Smooth muscle cell (in vitro differentiated cells): ENCODE measurements around the gene RFPL4AL1. TPM values are rescaled to one million over a fixed set of nuclear protein-coding genes. Genes with fewer than 3 reads are reported as not detected.

Experiments used
- DNase-seq: peaks from one replicate; lab custom pipeline; 2025; ENCODE audit not compliant: unreplicated experiment; lab: John Stamatoyannopoulos, UW
- H2AFZ ChIP-seq: fragments of 200-600 bp; sonication (generic); 2 replicates; pipeline ENCODE4 v1.6.0; 2016; ENCODE audit warnings: antibody characterized with exemption, low read depth, mild to moderate bottlenecking
- H3F3A ChIP-seq: fragments of 200-600 bp; sonication (generic); 2 replicates; pipeline ENCODE4 v1.6.0; 2017; ENCODE audit warnings: antibody characterized with exemption, low read depth
- H3K27ac ChIP-seq: fragments of 200-600 bp; sonication (generic); 2 replicates; pipeline ENCODE4 v1.5.1; 2016; ENCODE audit warnings: low read depth, mild to moderate bottlenecking
- H3K27me3 ChIP-seq: fragments of 200-600 bp; sonication (generic); 2 replicates; pipeline ENCODE4 v1.6.1; 2016; ENCODE audit warnings: low read depth, mild to moderate bottlenecking
- H3K36me3 ChIP-seq: fragments of 200-600 bp; sonication (generic); 2 replicates; pipeline ENCODE4 v1.5.1; 2016; ENCODE audit warnings: low read depth
- H3K4me1 ChIP-seq: fragments of 200-600 bp; sonication (generic); 2 replicates; pipeline ENCODE4 v1.5.1; 2016; ENCODE audit warnings: low read depth
- H3K4me2 ChIP-seq: fragments of 200-600 bp; sonication (generic); 2 replicates; pipeline ENCODE4 v1.6.0; 2016; ENCODE audit warnings: mild to moderate bottlenecking
- H3K4me3 ChIP-seq: fragments of 200-600 bp; sonication (generic); 2 replicates; pipeline ENCODE4 v1.5.1; 2016; ENCODE audit warnings: mild to moderate bottlenecking
- H3K79me2 ChIP-seq: fragments of 200-600 bp; sonication (generic); 2 replicates; pipeline ENCODE4 v1.6.0; 2016; ENCODE audit warnings: low read depth, mild to moderate bottlenecking
- H3K9ac ChIP-seq: fragments of 200-600 bp; sonication (generic); 2 replicates; pipeline ENCODE4 v1.6.0; 2016; ENCODE audit warnings: low read depth
- H3K9me3 ChIP-seq: fragments of 200-600 bp; sonication (generic); replicated peaks from 2 replicates; pipeline ENCODE4 v1.5.1; 2016; ENCODE audit warnings: low read depth
- H4K20me1 ChIP-seq: fragments of 200-600 bp; sonication (generic); 2 replicates; pipeline ENCODE4 v1.6.0; 2016; ENCODE audit warnings: low read depth
- WGBS: methylation state at CpG from one replicate; pipeline ENCODE4 v1.1.7; 2016; ENCODE audit warnings: low lambda C conversion rate; 5-methylcytosine and 5-hydroxymethylcytosine counted together
- polyA plus RNA-seq: library from polyadenylated mRNA; unstranded; fragments of >200 nt; fragmentation: Nextera tagmentation; extraction: Ambion mirVana; gene quantifications from 2 replicates; pipeline ENCODE4 v1.2.1, GENCODE V29; 2016
- total RNA-seq: library from RNA; depleted of rRNA; stranded (reverse); fragments of >200 nt; gene quantifications from 2 replicates; pipeline ENCODE4 v1.2.3, GENCODE V29; 2014
- TF ChIP-seq, protein P1 (sequence below): fragments of 200-600 bp; sonication (generic); IDR thresholded peaks from 2 replicates; pipeline ENCODE4 v1.5.1; 2017; ENCODE audit warnings: borderline replicate concordance, mild to moderate bottlenecking, antibody characterized with exemption; ENCODE audit not compliant: insufficient read depth, poor library complexity, severe bottlenecking

RFPL4AL1 gene
- total and polyA plus RNA-seq, 2 experiments from 2014 or later: not detected

DNA sequence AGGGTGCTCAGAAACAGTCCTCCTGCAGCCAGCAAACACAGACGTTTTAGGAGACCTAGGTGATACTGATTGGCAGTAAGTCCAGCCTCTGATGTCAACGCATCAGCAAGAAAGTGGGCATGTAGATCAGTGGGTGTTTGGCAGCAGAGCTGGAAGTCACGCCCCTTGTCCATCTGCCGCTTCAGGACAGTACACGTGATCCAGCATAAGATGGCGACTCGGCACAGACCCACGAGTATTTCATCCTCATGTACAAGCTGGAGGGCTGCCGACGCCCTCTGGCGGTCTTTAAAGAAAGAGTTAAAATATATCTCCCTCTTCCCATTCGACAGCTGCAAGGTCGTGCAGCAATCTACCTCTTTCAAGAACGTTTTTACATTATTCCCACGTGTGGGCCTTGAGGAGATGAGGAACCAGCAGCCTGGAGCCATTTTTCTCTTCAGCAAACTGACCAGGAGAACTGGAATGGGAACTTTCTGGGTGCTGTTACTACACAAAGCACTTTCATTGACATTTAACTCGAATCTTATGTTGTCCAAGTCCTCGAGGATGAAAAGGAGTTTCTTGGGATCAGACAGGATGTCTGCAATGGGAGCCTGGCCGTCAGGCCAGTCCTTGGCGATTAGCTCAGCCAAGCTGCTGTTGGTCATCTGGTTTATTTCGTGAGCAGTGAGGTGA lies 40.6 kb downstream of the RFPL4AL1 start:
- DNase-seq: no peak
- Histone ChIP-seq H3K4me1 (no peaks in the 10 kb centered on the region), H3K9me3 (no peaks in the 10 kb centered on the region)

DNA sequence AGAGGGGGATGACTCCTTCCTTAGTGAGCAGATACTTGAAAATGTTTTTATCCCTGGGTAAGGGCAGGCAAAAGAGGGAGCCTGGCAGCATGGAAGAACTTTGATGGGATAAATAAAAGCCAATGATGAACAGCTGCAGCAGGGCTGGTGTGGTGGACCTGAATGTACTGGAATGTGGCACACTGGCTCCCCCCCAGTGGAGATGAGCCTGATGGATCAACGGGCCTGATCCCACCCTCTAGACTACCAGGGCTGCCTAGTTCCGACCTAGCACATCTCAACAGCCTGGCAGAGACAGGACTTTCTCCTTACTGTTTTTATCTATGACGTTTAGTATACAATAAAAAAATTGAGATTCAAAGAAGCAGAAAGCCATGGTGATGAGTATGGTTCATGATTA lies 42.4 kb downstream of the RFPL4AL1 start:
- Histone ChIP-seq H3K9ac (no peak overlapping the region), H3K4me3 (no peak overlapping the region), H3K27ac (no peak overlapping the region), H3F3A (no peaks in the 10 kb centered on the region), H3K79me2 (no peaks in the 10 kb centered on the region), H3K27me3 (no peaks in the 10 kb centered on the region), H3K4me1 (no peaks in the 10 kb centered on the region), H3K36me3 (no peaks in the 10 kb centered on the region), H3K9me3 (peaks cover 4% of the 10 kb centered on the region), H3K4me2 (no peak overlapping the region), H2AFZ (no peak overlapping the region), H4K20me1 (no peaks in the 10 kb centered on the region)
- TF ChIP-seq, protein P1, sequence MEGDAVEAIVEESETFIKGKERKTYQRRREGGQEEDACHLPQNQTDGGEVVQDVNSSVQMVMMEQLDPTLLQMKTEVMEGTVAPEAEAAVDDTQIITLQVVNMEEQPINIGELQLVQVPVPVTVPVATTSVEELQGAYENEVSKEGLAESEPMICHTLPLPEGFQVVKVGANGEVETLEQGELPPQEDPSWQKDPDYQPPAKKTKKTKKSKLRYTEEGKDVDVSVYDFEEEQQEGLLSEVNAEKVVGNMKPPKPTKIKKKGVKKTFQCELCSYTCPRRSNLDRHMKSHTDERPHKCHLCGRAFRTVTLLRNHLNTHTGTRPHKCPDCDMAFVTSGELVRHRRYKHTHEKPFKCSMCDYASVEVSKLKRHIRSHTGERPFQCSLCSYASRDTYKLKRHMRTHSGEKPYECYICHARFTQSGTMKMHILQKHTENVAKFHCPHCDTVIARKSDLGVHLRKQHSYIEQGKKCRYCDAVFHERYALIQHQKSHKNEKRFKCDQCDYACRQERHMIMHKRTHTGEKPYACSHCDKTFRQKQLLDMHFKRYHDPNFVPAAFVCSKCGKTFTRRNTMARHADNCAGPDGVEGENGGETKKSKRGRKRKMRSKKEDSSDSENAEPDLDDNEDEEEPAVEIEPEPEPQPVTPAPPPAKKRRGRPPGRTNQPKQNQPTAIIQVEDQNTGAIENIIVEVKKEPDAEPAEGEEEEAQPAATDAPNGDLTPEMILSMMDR: no peak
- 62% methylated on average over 3 of the region's 3 CpGs for WGBS
- no peak for DNase-seq

More for the DNA sequence above, 40.6 kb downstream of the RFPL4AL1 start:
- no peaks in the 10 kb centered on the region for H3K79me2 ChIP-seq
- TF ChIP-seq, protein P1: no peak
- H2AFZ ChIP-seq: no peak overlapping the region
- H3K27ac ChIP-seq: no peak overlapping the region
- H3K4me2 ChIP-seq: no peak overlapping the region
- H4K20me1 ChIP-seq: no peaks in the 10 kb centered on the region
- H3K9ac ChIP-seq: no peak overlapping the region
- H3K36me3 ChIP-seq: no peaks in the 10 kb centered on the region
- H3F3A ChIP-seq: no peaks in the 10 kb centered on the region
- H3K4me3 ChIP-seq: no peak overlapping the region
- no peaks in the 10 kb centered on the region for H3K27me3 ChIP-seq
- 36% methylated on average over 20 of the region's 20 CpGs for WGBS

DNA sequence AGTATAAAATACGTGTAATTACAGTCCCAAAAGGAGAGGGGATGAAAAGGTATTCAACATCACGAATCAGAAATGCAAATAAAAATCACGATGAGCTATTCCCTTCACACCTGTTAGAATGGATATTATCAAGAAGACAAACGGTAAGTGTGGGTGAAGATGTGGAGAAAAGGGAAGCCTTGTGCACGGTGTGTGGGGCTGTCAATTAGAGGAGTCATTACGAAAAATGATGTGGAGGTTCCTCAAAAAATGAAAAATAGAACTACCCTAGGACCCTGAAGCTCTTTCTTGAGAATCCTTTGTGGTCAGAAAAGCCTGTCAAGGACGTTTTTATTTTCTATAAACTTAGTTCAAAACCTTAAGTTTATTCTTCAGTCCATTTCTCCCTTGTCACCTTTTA lies 43.5 kb downstream of the RFPL4AL1 start:
- H3K27ac ChIP-seq: no peak overlapping the region
- H3K4me2 ChIP-seq: no peak overlapping the region
- DNase-seq: no peak
- no peaks in the 10 kb centered on the region for H3K27me3 ChIP-seq
- 34% methylated on average over 7 of the region's 7 CpGs for WGBS
- no peak overlapping the region for H2AFZ ChIP-seq
- H4K20me1 ChIP-seq: no peaks in the 10 kb centered on the region
- H3K36me3 ChIP-seq: no peaks in the 10 kb centered on the region
- no peaks in the 10 kb centered on the region for H3K79me2 ChIP-seq
- no peaks in the 10 kb centered on the region for H3F3A ChIP-seq
- no peaks in the 10 kb centered on the region for H3K4me1 ChIP-seq
- peaks cover 12% of the 10 kb centered on the region for H3K9me3 ChIP-seq
- TF ChIP-seq, protein P1: no peak
- H3K4me3 ChIP-seq: no peak overlapping the region
- no peak overlapping the region for H3K9ac ChIP-seq

DNA sequence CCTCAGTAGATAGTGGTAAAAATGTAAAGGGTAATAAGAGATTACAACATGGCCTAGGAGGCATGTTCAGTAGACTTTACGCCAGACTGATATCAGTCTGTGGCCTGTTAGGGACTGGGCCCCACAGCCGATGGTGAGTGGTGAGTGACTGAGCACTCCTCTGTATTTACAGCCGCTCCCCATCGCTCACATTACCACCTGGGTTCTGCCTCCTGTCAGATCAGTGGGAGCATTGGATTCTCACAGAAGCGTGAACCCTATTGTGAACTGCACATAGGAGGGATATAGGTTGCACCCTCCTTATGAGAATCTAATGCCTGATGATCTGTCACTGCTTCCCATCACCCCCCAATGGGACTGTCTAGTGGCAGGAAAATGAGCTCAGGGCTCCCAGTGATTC lies 45.0 kb downstream of the RFPL4AL1 start:
- Histone ChIP-seq H2AFZ (no peak overlapping the region), H3K4me1 (no peaks in the 10 kb centered on the region), H3K27me3 (no peaks in the 10 kb centered on the region), H3K79me2 (no peaks in the 10 kb centered on the region), H3K9me3 (peaks cover 14% of the 10 kb centered on the region), H4K20me1 (no peaks in the 10 kb centered on the region), H3K9ac (no peak overlapping the region), H3F3A (no peaks in the 10 kb centered on the region), H3K4me2 (no peak overlapping the region), H3K4me3 (no peak overlapping the region), H3K27ac (no peak overlapping the region), H3K36me3 (no peaks in the 10 kb centered on the region)
- DNase-seq: no peak
- TF ChIP-seq, protein P1: no peak
- 78% methylated on average over 5 of the region's 5 CpGs for WGBS
